ENCODE measurements around the gene MTHFD2.

GRCh38 chr2:74238879-74239278, 40.5 kb downstream of the MTHFD2 start:
- no peak for TF ChIP-seq CTCF (IDR thresholded peaks at IDR 0.05)
- no peak for TF ChIP-seq EZH2 (IDR thresholded peaks at IDR 0.05; ENCODE audit: borderline replicate concordance, insufficient read depth, low read depth, low read length, poor library complexity, severe bottlenecking)
